Adrenal gland (tissue), 12 donors: ENCODE measurements around the gene XAGE3. TPM values are rescaled to one million over a fixed set of nuclear protein-coding genes. Genes with fewer than 3 reads are reported as not detected.
"Not testable (repeated sequence)": the region's sequence is repeated elsewhere in the genome, so short reads cannot be mapped to it uniquely, and the experiment has no call there.

Experiments
- DNase-seq, 7 donors: peaks; one replicate each; pipeline ENCODE4 v3.0.0-alpha.2; 2019 to 2020
- H3K27ac ChIP-seq, 5 donors: fragments of 200-600 bp; sonication (generic) in 4 of 5; 1 replicate in 3 of 5; 2 replicates in 2 of 5; pipeline versions ENCODE4 v1.5.1 to v1.8.0; 2016 to 2020; ENCODE audit warnings: mild to moderate bottlenecking in 1 of 5
- H3K27me3 ChIP-seq: fragments of 200-600 bp; 2 replicates; pipeline ENCODE4 v1.8.0; 2021
- H3K36me3 ChIP-seq, 2 donors: fragments of 200-600 bp; replicated peaks in 1 of 2; 1 replicate in 1 of 2; 2 replicates in 1 of 2; pipeline versions ENCODE4 v1.5.1 to v1.8.0; 2018 to 2022
- H3K4me1 ChIP-seq, 2 donors: fragments of 200-600 bp; replicated peaks in 1 of 2; 1 replicate in 1 of 2; 2 replicates in 1 of 2; pipeline versions ENCODE4 v1.5.1 to v1.8.0; 2018 to 2021
- H3K4me3 ChIP-seq, 4 donors: fragments of 200-600 bp; sonication (generic) in 3 of 4; one replicate each; pipeline ENCODE4 v1.5.1; 2016 to 2018
- H3K9me3 ChIP-seq, 3 donors: fragments of 200-600 bp; sonication (generic) in 1 of 3; replicated peaks in 1 of 3; 1 replicate in 2 of 3; 2 replicates in 1 of 3; pipeline versions ENCODE4 v1.5.1 to v1.8.0; 2016 to 2021
- POLR2A ChIP-seq, 2 donors: fragments of 450-650 bp; IDR thresholded peaks; one replicate each; pipeline ENCODE4 v1.6.1; 2017; ENCODE audit warnings: antibody characterized with exemption in 2 of 2, mild to moderate bottlenecking in 2 of 2, moderate library complexity in 1 of 2
- WGBS, 4 donors: extraction: QIAGEN DNeasy Blood & Tissue Kit in 2 of 4; methylation state at CpG; one replicate each; pipeline versions ENCODE4 v1.1.5 to v1.1.7; 2013 to 2017; 5-methylcytosine and 5-hydroxymethylcytosine counted together
- intact Hi-C, 2 donors: fragments of 100-400 bp; cut with DNase I; formaldehyde crosslinking; loops; one replicate each; pipeline versions ENCODE4 v1.14.1 to v1.15.0; 2022 to 2023
- polyA plus RNA-seq, 3 donors: library from polyadenylated mRNA; stranded (reverse); fragments of 200-250 nt in 2 of 3; fragments of 350-450 nt in 1 of 3; fragmentation: Illumina TruSeq in 1 of 3; extraction: RNeasy Lipid Tissue Mini Kit (QIAGEN cat#74804) in 1 of 3; gene quantifications; one replicate each; pipeline ENCODE4 v1.2.3, GENCODE V29; 2013 to 2014
- total RNA-seq, 9 donors: library from RNA; depleted of rRNA in 4 of 9; stranded (reverse); fragments of >200 nt in 4 of 9; fragments of 120-200 nt in 1 of 9; fragmentation: NEBNext Ultra II Directional in 1 of 9; extraction: Animal tissue kit (Norgen Biotek cat#: 25700) in 1 of 9; gene quantifications; one replicate each; pipeline versions ENCODE4 v1.1.0 to v1.2.4, GENCODE V29; 2013 to 2023
- TF ChIP-seq, protein P1 (sequence below), 6 experiments: fragments of 450-650 bp in 4 of 6; fragments of 200-600 bp in 2 of 6; sonication (generic) in 1 of 6; IDR thresholded peaks; 1 replicate in 5 of 6; 2 replicates in 1 of 6; pipeline versions ENCODE4 v1.5.1 to v1.8.0; 2016 to 2021; ENCODE audit warnings: antibody characterized with exemption in 6 of 6, mild to moderate bottlenecking in 2 of 6, moderate library complexity in 1 of 6
- donor health status: healthy with polysubstance abuse.
- donor health status: Bipolar disorder and iron deficiency.
- donor health status: DM: yes; HTN: yes; CAD: no.
- donor health status: DM: no; HTN: no; CAD: no.
- donor health status: DM: no; HTN: no; CAD: no.
- donor health status: DM: yes; HTN: yes; CAD: no.

XAGE3 gene
- total and polyA plus RNA-seq, 12 donors, result not detected

DNA sequence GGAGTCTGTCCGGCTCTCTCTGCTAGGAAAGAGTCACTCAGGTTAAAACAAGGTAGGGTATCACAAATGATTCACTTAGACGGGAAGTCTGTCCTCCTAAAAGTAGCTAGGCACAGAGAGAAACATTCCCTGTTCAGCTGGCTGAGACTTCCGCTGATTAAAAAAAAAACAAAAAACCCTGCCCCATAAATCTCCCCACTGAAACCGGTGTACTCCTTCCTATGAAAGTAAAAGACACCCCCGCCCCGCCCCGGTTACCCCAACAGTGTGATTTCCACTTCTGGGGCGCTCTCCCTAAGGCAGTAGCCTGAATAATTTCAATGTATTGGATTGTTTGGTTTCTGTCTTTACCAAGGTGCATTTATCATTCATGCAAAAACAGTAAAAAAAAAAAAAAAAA is 28.6 kb upstream of the XAGE3 start:
- intact Hi-C loops, DNase-seq, H3K4me1 ChIP-seq, H3K9me3 ChIP-seq, H3K27me3 ChIP-seq, H3K4me3 ChIP-seq, H3K36me3 ChIP-seq, H3K27ac ChIP-seq: not testable (repeated sequence)
- WGBS, 4 donors, result no CpG with 5 or more reads among the region's 8 CpGs

DNA sequence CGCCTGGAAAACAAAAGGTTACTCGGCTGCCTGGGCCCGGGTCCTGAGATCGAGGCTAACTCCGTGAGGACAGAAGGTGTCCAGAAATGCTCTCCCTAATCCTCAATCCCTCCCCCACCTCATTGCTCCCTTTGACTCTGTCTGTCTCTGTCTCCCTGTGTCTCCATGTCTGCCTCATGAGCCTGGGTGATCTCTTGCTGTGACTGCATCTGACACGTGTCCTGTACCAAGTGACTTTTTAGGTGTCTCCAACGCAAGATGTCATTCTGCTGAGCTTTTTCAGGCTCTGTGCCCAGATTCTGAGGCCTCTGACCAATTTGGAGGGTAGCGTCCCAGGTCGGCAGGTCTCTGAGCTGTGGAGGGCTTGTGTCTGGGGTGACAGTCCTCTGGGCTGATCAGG is 20.2 kb upstream of the XAGE3 start:
- H3K4me3 ChIP-seq, H3K27ac ChIP-seq, H3K9me3 ChIP-seq, H3K4me1 ChIP-seq, intact Hi-C loops, H3K27me3 ChIP-seq, H3K36me3 ChIP-seq, DNase-seq: not testable (repeated sequence)
- no CpG with 5 or more reads among the region's 9 CpGs for WGBS, 4 donors

DNA sequence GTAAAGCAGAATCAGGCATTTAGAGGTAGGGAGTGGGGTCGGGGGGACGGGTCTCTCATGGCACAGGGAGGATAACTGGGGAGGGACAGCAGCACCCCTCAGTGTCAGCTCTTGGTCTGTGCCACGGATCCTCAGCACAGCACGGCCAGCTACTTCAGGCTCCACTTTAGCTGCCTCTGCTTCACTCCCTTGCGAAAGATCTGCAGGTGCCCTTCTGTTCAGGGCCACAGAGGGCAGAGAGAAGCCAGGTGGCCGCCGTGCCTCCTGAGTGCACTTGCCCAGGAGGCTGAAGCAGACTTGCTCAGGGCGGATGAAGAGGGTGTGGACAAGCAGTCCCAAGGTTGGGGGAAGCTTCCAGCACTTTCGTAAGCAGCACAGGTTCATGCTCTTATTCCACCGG is 19.6 kb upstream of the XAGE3 start:
- no CpG with 5 or more reads among the region's 10 CpGs for WGBS, 4 donors
- H3K27ac ChIP-seq, H3K27me3 ChIP-seq, H3K4me1 ChIP-seq, DNase-seq, intact Hi-C loops, H3K4me3 ChIP-seq, H3K9me3 ChIP-seq, H3K36me3 ChIP-seq: not testable (repeated sequence)

DNA sequence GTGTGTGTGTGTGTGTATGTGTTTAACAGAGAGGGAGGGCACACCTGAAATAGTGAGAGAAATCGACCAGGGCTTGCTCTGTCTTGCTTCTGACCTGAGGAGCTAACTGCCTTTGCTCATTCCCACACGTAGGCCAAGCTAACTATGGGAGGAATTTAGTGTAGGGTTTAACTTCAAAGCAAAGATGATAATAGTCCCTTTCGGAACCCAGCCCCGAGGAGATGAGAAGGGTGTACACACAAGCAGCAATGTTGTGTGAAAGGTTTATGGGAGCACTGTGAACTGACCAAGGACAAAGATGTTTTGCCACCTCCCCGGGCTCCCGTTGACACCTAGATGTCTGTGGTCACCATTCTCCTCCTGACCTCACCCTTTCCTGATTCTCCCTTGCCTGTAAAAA is 8.5 kb upstream of the XAGE3 start:
- intact Hi-C loops, DNase-seq, H3K4me1 ChIP-seq, H3K27ac ChIP-seq, H3K9me3 ChIP-seq, H3K36me3 ChIP-seq, H3K4me3 ChIP-seq: not testable (repeated sequence)
- WGBS, 4 donors, result 46 to 68% (median 61%) methylated on average over 5 to 6 of the region's 6 CpGs
- H3K27me3 ChIP-seq, result peaks cover 45% of the 10 kb centered on the region

DNA sequence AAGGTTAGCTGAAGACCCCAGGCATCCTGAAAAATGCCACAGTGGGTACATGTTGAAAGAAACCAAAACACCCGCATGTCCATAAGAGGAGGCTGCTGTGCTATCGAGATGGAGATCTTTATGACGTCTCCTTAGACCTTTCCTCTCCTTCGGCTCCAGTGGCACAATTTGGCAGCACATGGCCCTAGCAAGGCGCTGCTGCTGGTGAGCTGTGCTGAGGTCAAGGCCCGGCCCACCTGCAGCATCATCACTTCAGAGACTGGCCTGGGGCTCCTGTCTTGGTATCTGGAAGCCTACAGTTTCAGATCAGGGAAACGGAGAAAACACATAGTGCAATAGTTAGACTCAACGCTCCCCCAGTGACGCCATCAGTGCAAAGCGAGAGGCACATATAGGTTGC is 7.6 kb upstream of the XAGE3 start:
- H3K9me3 ChIP-seq, intact Hi-C loops, H3K27ac ChIP-seq, DNase-seq, H3K36me3 ChIP-seq, H3K4me1 ChIP-seq, H3K4me3 ChIP-seq: not testable (repeated sequence)
- H3K27me3 ChIP-seq, result peaks cover 47% of the 10 kb centered on the region
- WGBS, 4 donors, result 79 to 87% (median 83%) methylated on average over 5 to 9 of the region's 10 CpGs

DNA sequence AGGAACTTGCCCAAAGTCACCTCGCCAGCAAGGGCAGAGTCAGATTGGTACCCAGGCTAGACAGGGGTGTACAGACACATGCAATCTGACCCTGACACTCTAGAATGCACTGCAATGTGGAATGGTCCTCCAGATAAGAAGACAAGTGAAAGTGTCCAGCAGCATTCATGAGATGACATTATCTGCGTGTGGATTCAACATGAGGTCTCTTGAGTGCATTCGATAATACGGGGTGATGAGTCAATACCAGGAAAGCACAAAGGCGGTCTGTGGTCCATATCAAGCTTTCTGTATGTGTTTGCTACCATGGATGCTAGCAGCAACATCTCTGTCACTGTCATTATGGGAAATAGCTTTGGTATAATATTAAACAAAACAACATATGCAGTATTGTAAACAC is 6.8 kb upstream of the XAGE3 start:
- Histone ChIP-seq H3K36me3 (no peaks in the 10 kb centered on the region), H3K27me3 (peaks cover 55% of the 10 kb centered on the region), H3K4me3 (no peak overlapping the region), H3K9me3 (no peaks in the 10 kb centered on the region), H3K27ac (no peak overlapping the region), H3K4me1 (no peaks in the 10 kb centered on the region)
- TF ChIP-seq, protein P1, sequence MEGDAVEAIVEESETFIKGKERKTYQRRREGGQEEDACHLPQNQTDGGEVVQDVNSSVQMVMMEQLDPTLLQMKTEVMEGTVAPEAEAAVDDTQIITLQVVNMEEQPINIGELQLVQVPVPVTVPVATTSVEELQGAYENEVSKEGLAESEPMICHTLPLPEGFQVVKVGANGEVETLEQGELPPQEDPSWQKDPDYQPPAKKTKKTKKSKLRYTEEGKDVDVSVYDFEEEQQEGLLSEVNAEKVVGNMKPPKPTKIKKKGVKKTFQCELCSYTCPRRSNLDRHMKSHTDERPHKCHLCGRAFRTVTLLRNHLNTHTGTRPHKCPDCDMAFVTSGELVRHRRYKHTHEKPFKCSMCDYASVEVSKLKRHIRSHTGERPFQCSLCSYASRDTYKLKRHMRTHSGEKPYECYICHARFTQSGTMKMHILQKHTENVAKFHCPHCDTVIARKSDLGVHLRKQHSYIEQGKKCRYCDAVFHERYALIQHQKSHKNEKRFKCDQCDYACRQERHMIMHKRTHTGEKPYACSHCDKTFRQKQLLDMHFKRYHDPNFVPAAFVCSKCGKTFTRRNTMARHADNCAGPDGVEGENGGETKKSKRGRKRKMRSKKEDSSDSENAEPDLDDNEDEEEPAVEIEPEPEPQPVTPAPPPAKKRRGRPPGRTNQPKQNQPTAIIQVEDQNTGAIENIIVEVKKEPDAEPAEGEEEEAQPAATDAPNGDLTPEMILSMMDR (IDR thresholded peaks at IDR 0.05), result no peak
- no peak for TF ChIP-seq POLR2A (IDR thresholded peaks at IDR 0.05)
- 69 to 83% (median 71%) methylated on average over 5 of the region's 5 CpGs for WGBS, 4 donors
- intact Hi-C loops, result no loop called here
- no peak for DNase-seq

DNA sequence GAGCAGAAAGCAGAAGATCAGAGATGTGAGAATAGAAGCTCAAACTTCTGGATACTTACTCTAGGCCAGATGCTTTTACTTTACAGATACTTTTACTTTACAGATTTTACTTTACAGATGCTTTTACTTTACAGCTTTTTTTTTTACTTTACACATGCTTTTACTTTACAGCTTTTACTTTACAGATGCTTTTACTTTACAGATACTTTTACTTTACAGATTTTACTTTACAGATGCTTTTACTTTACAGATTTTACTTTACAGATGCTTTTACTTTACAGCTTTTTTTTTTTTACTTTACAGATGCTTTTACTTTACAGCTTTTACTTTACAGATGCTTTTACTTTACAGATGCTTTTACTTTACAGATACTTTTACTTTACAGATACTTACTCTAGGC is 5.9 kb upstream of the XAGE3 start:
- H3K27ac ChIP-seq, H3K9me3 ChIP-seq, intact Hi-C loops, H3K36me3 ChIP-seq, DNase-seq, H3K4me3 ChIP-seq, H3K4me1 ChIP-seq: not testable (repeated sequence)
- H3K27me3 ChIP-seq, result peaks cover 61% of the 10 kb centered on the region

DNA sequence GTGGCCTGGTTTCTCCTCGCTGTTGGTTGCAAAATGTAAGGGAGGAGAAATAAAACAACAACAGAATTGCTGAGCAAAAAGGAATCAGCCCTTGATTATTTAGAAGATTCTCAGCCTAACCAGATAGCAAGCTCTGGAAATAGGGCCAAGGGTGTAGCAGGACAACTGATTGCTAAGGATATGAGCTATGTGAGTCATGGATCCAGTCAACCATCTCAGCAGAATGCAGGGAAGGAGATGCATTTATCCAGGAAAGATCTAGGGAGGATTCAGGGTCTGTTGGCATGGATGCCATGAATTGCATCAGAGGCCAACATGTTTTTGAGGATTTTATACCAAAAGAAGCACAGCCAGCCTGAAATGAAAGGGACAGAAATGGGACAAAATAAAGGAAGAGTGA is 2.2 kb upstream of the XAGE3 start:
- TF ChIP-seq POLR2A (IDR thresholded peaks at IDR 0.05), result no peak
- TF ChIP-seq, protein P1 (IDR thresholded peaks at IDR 0.05), result no peak
- Histone ChIP-seq H3K27ac (no peak overlapping the region), H3K9me3 (no peaks in the 10 kb centered on the region), H3K4me1 (no peaks in the 10 kb centered on the region), H3K4me3 (no peak overlapping the region), H3K27me3 (peaks cover 58% of the 10 kb centered on the region), H3K36me3 (no peaks in the 10 kb centered on the region)
- DNase-seq, result no peak
- intact Hi-C loops, result no loop called here
- WGBS, 4 donors, result 45 to 60% (median 49%) methylated on average over 1 of the region's 1 CpG
